BLaER1 (cell line): Measurements from ENCODE around the gene BMPR1B.
A peak's percentile ranks its signal among the peaks of the same experiment; 100 is the strongest.

Source experiments
- H3K27ac ChIP-seq: shearing (Covaris generic); formaldehyde crosslinking; 2 replicates; pipeline ENCODE4 v1.8.1; 2022
- H3K27me3 ChIP-seq: shearing (Covaris generic); formaldehyde crosslinking; 2 replicates; pipeline ENCODE4 v1.8.1; 2022
- H3K36me3 ChIP-seq: shearing (Covaris generic); formaldehyde crosslinking; 2 replicates; pipeline ENCODE4 v1.8.1; 2022
- H3K4me1 ChIP-seq: shearing (Covaris generic); formaldehyde crosslinking; 2 replicates; pipeline ENCODE4 v1.8.1; 2022
- H3K4me2 ChIP-seq: shearing (Covaris generic); formaldehyde crosslinking; 2 replicates; pipeline ENCODE4 v1.8.1; 2022
- H3K4me3 ChIP-seq: shearing (Covaris generic); formaldehyde crosslinking; 2 replicates; pipeline ENCODE4 v1.8.1; 2022
- H3K9ac ChIP-seq: shearing (Covaris generic); formaldehyde crosslinking; 2 replicates; pipeline ENCODE4 v1.8.1; 2022
- H3K9me3 ChIP-seq: shearing (Covaris generic); formaldehyde crosslinking; 2 replicates; pipeline ENCODE4 v1.8.1; 2022
- H4K20me1 ChIP-seq: shearing (Covaris generic); formaldehyde crosslinking; 2 replicates; pipeline ENCODE4 v1.8.1; 2022
- Cebpa-rat ChIP-seq: shearing (Covaris generic); IDR thresholded peaks from 2 replicates; pipeline ENCODE4 v1.8.1; 2022

Gene BMPR1B

GRCh38 chr4:94757192-94758140 lies at the start of gene BMPR1B:
Gene BMPR1B, plus strand, starts transcription at chr4:94757955. Its CDS starts 346,470 bp downstream, at chr4:95104425.
- Histone ChIP-seq H3K9me3 (peaks cover 16% of the 10 kb centered on the region), H3K4me2 (no peak within 1 kb of the TSS), H3K36me3 (no peaks in the 10 kb centered on the region), H3K27ac (no peak within 1 kb of the TSS), H3K4me1 (peaks cover 6% of the 10 kb centered on the region; the same call in 1 of the 2 replicates), H3K4me3 (no peak within 1 kb of the TSS), H3K27me3 (no peaks in the 10 kb centered on the region), H4K20me1 (no peaks in the 10 kb centered on the region), H3K9ac (no peak within 1 kb of the TSS)
- TF ChIP-seq Cebpa-rat: no peak

GRCh38 chr4:94711635-94712034 lies 46.1 kb upstream of the BMPR1B start:
- Histone ChIP-seq H3K27me3 (no peaks in the 10 kb centered on the region), H3K9ac (no peak overlapping the region), H3K4me3 (no peak overlapping the region), H3K4me1 (no peaks in the 10 kb centered on the region), H3K9me3 (no peaks in the 10 kb centered on the region), H3K36me3 (no peaks in the 10 kb centered on the region), H4K20me1 (no peaks in the 10 kb centered on the region), H3K27ac (no peak overlapping the region), H3K4me2 (no peak overlapping the region)
- TF ChIP-seq Cebpa-rat: no peak

- Histone ChIP-seq H3K4me1 (no peaks in the 10 kb centered on the region), H3K4me3 (no peak overlapping the region), H3K27ac (no peak overlapping the region), H3K27me3 (no peaks in the 10 kb centered on the region), H3K9me3 (no peaks in the 10 kb centered on the region), H3K36me3 (no peaks in the 10 kb centered on the region), H3K4me2 (no peak overlapping the region), H4K20me1 (no peaks in the 10 kb centered on the region), H3K9ac (no peak overlapping the region)
- TF ChIP-seq Cebpa-rat: no peak
Observed at GRCh38 chr4:94714365-94715160, 43.2 kb upstream of the BMPR1B start.

GRCh38 chr4:94715726-94716125 lies 42.0 kb upstream of the BMPR1B start:
- no peaks in the 10 kb centered on the region for H3K27me3 ChIP-seq
- no peak overlapping the region for H3K4me3 ChIP-seq
- H3K4me2 ChIP-seq: no peak overlapping the region
- H3K27ac ChIP-seq: no peak overlapping the region
- no peaks in the 10 kb centered on the region for H3K36me3 ChIP-seq
- H3K4me1 ChIP-seq: no peaks in the 10 kb centered on the region
- H4K20me1 ChIP-seq: no peaks in the 10 kb centered on the region
- H3K9me3 ChIP-seq: no peaks in the 10 kb centered on the region
- H3K9ac ChIP-seq: no peak overlapping the region
- no peak for TF ChIP-seq Cebpa-rat

- no peaks in the 10 kb centered on the region for H4K20me1 ChIP-seq
- H3K4me1 ChIP-seq: peaks cover 19% of the 10 kb centered on the region
- H3K27ac ChIP-seq: no peak overlapping the region
- no peaks in the 10 kb centered on the region for H3K9me3 ChIP-seq
- peak overlapping the region; percentile 57; the same call in 1 of the 2 replicates for H3K4me2 ChIP-seq
- H3K9ac ChIP-seq: no peak overlapping the region
- H3K27me3 ChIP-seq: no peaks in the 10 kb centered on the region
- TF ChIP-seq Cebpa-rat: no peak
- H3K36me3 ChIP-seq: no peaks in the 10 kb centered on the region
- no peak overlapping the region for H3K4me3 ChIP-seq
Observed at GRCh38 chr4:94721310-94721709, 36.4 kb upstream of the BMPR1B start.

GRCh38 chr4:94722270-94722669 lies 35.5 kb upstream of the BMPR1B start:
- no peak overlapping the region for H3K9ac ChIP-seq
- peaks cover 19% of the 10 kb centered on the region for H3K4me1 ChIP-seq
- TF ChIP-seq Cebpa-rat: no peak
- 0 out of 2 replicates have a peak overlapping the region, but pooled peaks have one; percentile 5 for H3K27ac ChIP-seq
- no peaks in the 10 kb centered on the region for H3K36me3 ChIP-seq
- no peaks in the 10 kb centered on the region for H3K27me3 ChIP-seq
- H4K20me1 ChIP-seq: no peaks in the 10 kb centered on the region
- no peak overlapping the region for H3K4me3 ChIP-seq
- H3K4me2 ChIP-seq: peak overlapping the region; percentile 57
- no peaks in the 10 kb centered on the region for H3K9me3 ChIP-seq

GRCh38 chr4:94722748-94723147 lies 35.0 kb upstream of the BMPR1B start:
- Histone ChIP-seq H3K4me1 (peaks cover 19% of the 10 kb centered on the region), H3K9ac (no peak overlapping the region), H3K4me2 (peak overlapping the region; percentile 57), H4K20me1 (no peaks in the 10 kb centered on the region), H3K27ac (no peak overlapping the region), H3K36me3 (no peaks in the 10 kb centered on the region), H3K27me3 (no peaks in the 10 kb centered on the region), H3K4me3 (no peak overlapping the region), H3K9me3 (no peaks in the 10 kb centered on the region)
- no peak for TF ChIP-seq Cebpa-rat

GRCh38 chr4:94724016-94724790 lies 33.6 kb upstream of the BMPR1B start:
- Histone ChIP-seq H3K9ac (no peak overlapping the region), H3K27me3 (no peaks in the 10 kb centered on the region), H3K27ac (no peak overlapping the region), H3K4me3 (no peak overlapping the region), H3K36me3 (no peaks in the 10 kb centered on the region), H3K4me1 (peaks cover 19% of the 10 kb centered on the region), H3K9me3 (no peaks in the 10 kb centered on the region), H3K4me2 (no peak overlapping the region), H4K20me1 (no peaks in the 10 kb centered on the region)
- TF ChIP-seq Cebpa-rat: no peak

GRCh38 chr4:94726524-94727123 lies 31.1 kb upstream of the BMPR1B start:
- Histone ChIP-seq H3K9ac (no peak overlapping the region), H3K27me3 (no peaks in the 10 kb centered on the region)

More at GRCh38 chr4:94726524-94727123, 31.1 kb upstream of the BMPR1B start:
- Histone ChIP-seq H3K36me3 (no peaks in the 10 kb centered on the region), H4K20me1 (no peaks in the 10 kb centered on the region), H3K4me1 (peaks cover 15% of the 10 kb centered on the region), H3K9me3 (no peaks in the 10 kb centered on the region), H3K4me2 (no peak overlapping the region), H3K27ac (no peak overlapping the region), H3K4me3 (no peak overlapping the region)
- no peak for TF ChIP-seq Cebpa-rat
